HAP-1 (cell line): ENCODE results near the gene TSHR.
"Not testable (repeated sequence)": the region's sequence is repeated elsewhere in the genome, so short reads cannot be mapped to it uniquely, and the experiment has no call there.

Experiments used
- DNase-seq, 2 experiments: peaks; one replicate each; pipeline ENCODE4 v3.0.0-alpha.2; 2016 to 2020; ENCODE audit warnings: low spot score in 2 of 2
- H3K27me3 ChIP-seq: fragments of 250-450 bp; sonication (Bioruptor Pico); 2 replicates; pipeline ENCODE4 v1.5.1; 2020; ENCODE audit warnings: low read depth, mild to moderate bottlenecking, moderate library complexity
- H3K36me3 ChIP-seq: fragments of 250-450 bp; sonication (Bioruptor Pico); replicated peaks from 2 replicates; pipeline ENCODE4 v1.5.1; 2020; ENCODE audit warnings: mild to moderate bottlenecking
- H3K4me1 ChIP-seq: fragments of 250-450 bp; sonication (Bioruptor Pico); 2 replicates; pipeline ENCODE4 v1.5.1; 2020; ENCODE audit warnings: mild to moderate bottlenecking
- H3K4me3 ChIP-seq: fragments of 250-450 bp; sonication (Bioruptor Pico); 2 replicates; pipeline ENCODE4 v1.5.1; 2020; ENCODE audit warnings: mild to moderate bottlenecking, moderate library complexity
- H3K9me3 ChIP-seq: fragments of 250-450 bp; sonication (Bioruptor Pico); 2 replicates; pipeline ENCODE4 v1.5.1; 2020; ENCODE audit warnings: mild to moderate bottlenecking, moderate library complexity
- in situ Hi-C: fragments of 300-500 bp; cut with MboI; formaldehyde crosslinking; loops from 3 replicates; pipeline ENCODE4 v1.14.3; 2020; ENCODE audit warnings: low sequenced_read_pairs, inconsistent platforms, mixed read lengths

The TSHR gene

DNA sequence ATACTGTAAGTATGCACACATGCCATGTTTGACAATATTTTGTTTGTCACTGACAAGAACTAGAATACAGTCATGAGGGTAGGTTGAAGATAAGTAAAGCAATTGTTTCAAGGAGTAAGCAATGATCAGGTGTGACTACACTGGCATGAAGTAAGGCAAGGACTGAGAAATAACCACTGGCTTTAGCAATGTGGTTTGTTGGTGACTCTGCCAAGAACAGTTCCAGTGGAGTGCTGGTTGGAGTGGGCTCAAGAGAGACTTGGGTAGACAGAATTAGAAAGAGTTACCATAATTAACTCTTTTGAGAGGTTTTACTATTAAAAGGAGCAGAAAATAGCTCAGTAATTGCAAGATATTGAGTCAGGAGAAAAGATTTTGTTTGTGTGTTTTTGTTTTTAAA, 135.7 kb downstream of the TSHR start:
- in situ Hi-C loops: no loop called here
- DNase-seq: no peak
- Histone ChIP-seq H3K4me1 (no peaks in the 10 kb centered on the region), H3K4me3 (no peak overlapping the region), H3K9me3 (no peaks in the 10 kb centered on the region), H3K27me3 (no peaks in the 10 kb centered on the region), H3K36me3 (no peaks in the 10 kb centered on the region)

DNA sequence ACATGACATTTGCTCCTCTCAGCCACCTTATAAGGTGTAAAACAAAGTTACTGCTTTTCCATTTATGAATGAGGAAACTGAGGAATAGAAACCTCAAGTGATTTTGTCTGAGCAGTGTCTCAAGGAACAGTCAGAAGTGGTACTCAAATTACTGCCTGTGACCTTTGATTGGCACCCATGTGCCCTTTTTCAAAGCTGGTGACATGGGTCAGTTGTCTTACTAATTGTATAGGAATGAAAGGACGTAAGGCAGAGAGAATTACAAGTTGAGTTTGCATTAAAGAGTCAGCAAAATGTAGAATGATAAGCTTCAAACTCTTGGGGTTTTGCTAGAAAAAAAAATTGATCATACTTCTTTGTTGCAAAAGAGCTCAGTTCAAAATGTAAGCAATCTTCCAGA, 136.2 kb downstream of the TSHR start:
- Histone ChIP-seq H3K36me3 (no peaks in the 10 kb centered on the region), H3K4me3 (no peak overlapping the region), H3K27me3 (no peaks in the 10 kb centered on the region), H3K9me3 (no peaks in the 10 kb centered on the region), H3K4me1 (no peaks in the 10 kb centered on the region)
- DNase-seq: no peak
- in situ Hi-C loops: no loop called here

DNA sequence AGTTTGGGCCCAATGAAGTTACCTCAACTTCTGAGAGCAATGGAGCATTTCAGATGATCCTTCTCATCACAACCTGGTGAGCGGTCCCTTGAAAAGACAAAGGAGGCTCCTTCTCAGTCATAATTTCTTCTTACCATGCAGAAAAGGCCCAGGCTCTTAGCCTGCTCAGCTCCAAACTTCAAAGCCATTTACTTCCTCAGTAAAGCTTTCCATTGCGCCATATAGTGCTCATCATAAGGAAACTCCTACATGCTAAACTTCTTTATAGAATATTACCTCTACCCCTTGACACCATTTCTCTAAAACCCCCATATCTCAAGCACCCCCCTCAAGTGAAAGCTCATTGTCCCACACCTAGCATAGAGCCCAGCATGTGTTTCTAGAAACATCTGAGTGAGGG, 138.2 kb downstream of the TSHR start:
- in situ Hi-C loops: no loop called here
- no peak for DNase-seq
- no peaks in the 10 kb centered on the region for H3K36me3 ChIP-seq
- no peaks in the 10 kb centered on the region for H3K27me3 ChIP-seq
- H3K4me3 ChIP-seq: no peak overlapping the region
- H3K9me3 ChIP-seq: no peaks in the 10 kb centered on the region
- H3K4me1 ChIP-seq: no peaks in the 10 kb centered on the region

DNA sequence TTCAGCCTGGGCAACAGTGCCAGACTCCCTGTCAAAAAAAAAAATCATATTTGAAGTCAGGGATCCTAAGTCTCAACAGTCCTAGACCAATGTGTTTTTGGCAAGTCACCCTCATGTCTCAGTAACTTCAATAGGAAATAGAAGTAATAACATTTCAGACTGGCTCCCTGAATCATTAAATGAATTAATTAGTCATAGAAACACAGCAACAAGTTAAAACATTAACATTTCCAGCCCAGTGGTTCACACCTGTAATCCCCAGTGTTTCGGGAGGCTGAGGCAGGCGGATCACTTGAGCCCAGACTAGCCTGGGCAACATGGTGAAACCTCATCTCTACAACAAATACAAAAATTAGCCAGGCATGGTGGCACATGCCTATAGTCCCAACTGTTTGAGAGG, 140.1 kb downstream of the TSHR start:
- DNase-seq: no peak
- Histone ChIP-seq H3K4me1 (no peaks in the 10 kb centered on the region), H3K27me3 (no peaks in the 10 kb centered on the region), H3K36me3 (no peaks in the 10 kb centered on the region), H3K4me3 (no peak overlapping the region), H3K9me3 (no peaks in the 10 kb centered on the region)
- in situ Hi-C loops: no loop called here

DNA sequence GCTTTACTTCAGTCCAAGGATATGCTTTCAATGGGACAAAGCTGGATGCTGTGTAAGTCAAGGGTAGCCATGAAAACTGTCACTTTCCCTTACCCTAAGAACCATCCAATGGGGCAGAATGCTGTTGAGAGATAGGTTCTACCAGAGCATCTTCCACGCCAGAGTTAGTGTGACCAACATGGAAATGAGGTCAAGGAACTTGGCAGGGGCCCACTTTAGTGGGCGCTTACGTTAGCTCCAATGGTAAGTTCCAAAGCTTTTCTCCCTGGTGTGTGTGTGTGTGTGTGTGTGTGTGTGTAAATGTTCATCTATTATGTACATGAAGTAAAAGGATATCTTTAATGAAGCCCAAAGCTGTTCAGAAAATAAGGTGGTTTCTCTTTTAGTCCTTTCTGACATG, 141.2 kb downstream of the TSHR start:
- no peak overlapping the region for H3K4me3 ChIP-seq
- in situ Hi-C loops: no loop called here
- no peaks in the 10 kb centered on the region for H3K9me3 ChIP-seq
- H3K4me1 ChIP-seq: no peaks in the 10 kb centered on the region
- DNase-seq: no peak
- H3K27me3 ChIP-seq: no peaks in the 10 kb centered on the region
- no peaks in the 10 kb centered on the region for H3K36me3 ChIP-seq

DNA sequence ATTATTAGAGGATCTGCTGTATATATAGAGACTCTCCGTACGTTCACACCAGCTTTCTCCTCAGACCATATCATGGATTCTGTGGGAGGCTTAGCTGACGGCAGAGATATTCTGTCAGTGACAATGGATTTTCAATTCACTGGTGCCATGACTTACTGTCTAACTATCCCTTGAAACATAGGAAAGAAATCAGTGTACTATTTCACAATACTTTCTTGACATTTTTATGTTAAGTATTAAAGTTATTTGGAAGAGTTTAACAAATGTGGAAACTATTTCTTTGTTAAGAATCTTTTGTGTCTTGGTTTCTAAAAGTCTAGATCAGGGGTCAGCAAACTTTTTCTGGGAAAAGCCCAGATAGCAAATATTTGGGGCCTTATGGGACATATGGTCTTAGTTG, 146.8 kb downstream of the TSHR start:
- no peak for DNase-seq
- no peaks in the 10 kb centered on the region for H3K27me3 ChIP-seq
- H3K4me3 ChIP-seq: no peak overlapping the region
- H3K9me3 ChIP-seq: no peaks in the 10 kb centered on the region
- H3K4me1 ChIP-seq: no peaks in the 10 kb centered on the region
- H3K36me3 ChIP-seq: no peaks in the 10 kb centered on the region
- in situ Hi-C loops: no loop called here

DNA sequence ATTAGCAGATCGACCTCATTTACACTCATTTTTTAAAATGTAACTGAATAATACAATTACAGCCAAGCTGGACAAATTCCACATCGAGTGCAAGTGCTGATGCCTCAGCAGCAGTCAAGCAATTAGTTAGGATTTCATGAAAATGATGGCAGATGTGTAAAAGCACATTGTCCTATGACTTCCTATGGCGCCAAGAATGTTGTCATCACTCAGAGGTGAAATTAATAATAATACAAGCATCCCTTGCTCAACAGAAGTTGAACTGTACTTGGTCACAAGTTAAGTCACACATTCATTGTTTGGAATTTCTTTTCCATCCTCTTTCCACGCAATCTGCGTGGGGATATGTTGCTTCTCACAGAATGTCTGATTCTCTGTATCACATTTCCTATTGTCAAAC, 148.0 kb downstream of the TSHR start:
- Histone ChIP-seq H3K4me3 (no peak overlapping the region), H3K27me3 (no peaks in the 10 kb centered on the region), H3K4me1 (no peaks in the 10 kb centered on the region), H3K36me3 (no peaks in the 10 kb centered on the region), H3K9me3 (no peaks in the 10 kb centered on the region)
- DNase-seq: no peak
- in situ Hi-C loops: no loop called here

DNA sequence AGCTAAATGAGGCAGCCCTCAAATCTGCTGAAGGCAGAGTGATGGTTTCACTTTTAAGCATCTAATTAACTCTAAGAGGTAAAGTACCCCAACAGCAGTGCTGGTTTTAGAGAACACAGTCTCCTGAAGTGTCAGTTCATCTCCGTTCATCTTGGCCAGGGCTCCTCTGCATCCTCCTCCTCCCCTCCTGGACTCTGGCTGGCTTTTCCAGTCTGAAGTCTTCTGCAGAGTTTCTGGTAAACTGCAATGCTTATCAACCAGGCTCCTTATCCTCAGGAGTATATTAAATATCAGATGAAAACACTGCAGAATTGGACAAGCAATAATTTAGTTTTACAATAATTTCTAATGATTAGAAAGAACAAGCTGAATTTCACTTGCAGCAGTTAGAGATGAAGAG, 150.0 kb downstream of the TSHR start:
- H3K27me3 ChIP-seq: no peaks in the 10 kb centered on the region
- no peak overlapping the region for H3K4me3 ChIP-seq
- no peaks in the 10 kb centered on the region for H3K9me3 ChIP-seq
- H3K4me1 ChIP-seq: no peaks in the 10 kb centered on the region
- DNase-seq: no peak
- in situ Hi-C loops: no loop called here
- H3K36me3 ChIP-seq: no peaks in the 10 kb centered on the region

DNA sequence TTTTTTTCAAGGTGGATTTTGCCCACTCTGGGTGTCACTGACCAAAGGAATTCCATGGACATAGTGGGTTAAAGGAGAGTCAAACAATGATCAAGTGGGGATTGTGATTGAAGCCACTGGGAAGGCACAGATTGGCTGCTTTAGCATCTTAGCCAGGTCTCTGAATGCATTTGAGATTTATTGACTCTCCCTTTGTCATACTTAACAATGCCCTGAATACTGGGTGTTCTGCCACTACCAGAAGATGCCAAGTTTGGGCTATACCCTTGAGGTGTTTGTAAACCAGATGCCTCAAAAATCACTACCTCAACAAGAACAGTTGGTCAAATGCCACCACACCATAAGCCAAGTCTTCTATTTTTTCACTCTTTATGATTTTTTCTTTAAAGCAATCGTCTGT, 150.5 kb downstream of the TSHR start:
- H3K4me1 ChIP-seq: no peaks in the 10 kb centered on the region
- no peak for DNase-seq
- H3K4me3 ChIP-seq: no peak overlapping the region
- no peaks in the 10 kb centered on the region for H3K27me3 ChIP-seq
- in situ Hi-C loops: no loop called here
- no peaks in the 10 kb centered on the region for H3K9me3 ChIP-seq
- H3K36me3 ChIP-seq: no peaks in the 10 kb centered on the region

DNA sequence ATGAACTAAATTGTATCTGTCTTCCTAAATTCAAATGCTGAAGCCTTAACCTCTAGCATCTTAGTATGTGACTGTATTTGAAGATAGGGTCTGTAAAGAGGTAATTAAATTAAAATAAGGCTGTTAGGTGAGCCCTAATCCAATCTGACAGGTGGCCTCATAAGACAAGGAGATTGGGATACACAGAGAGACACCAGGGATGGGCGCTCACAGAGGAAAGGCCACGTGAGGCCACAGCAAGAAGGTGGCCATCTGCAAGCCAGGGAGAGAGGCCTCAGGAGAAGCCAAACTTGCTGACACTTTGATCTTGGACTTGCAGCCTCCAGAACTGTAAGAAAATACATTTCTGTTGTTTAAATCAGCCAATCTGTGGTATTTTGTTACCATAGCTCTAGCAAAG, 154.8 kb downstream of the TSHR start:
- Histone ChIP-seq H3K4me3 (no peak overlapping the region), H3K27me3 (no peaks in the 10 kb centered on the region), H3K9me3 (no peaks in the 10 kb centered on the region), H3K36me3 (no peaks in the 10 kb centered on the region), H3K4me1 (no peaks in the 10 kb centered on the region)
- no peak for DNase-seq
- in situ Hi-C loops: no loop called here

DNA sequence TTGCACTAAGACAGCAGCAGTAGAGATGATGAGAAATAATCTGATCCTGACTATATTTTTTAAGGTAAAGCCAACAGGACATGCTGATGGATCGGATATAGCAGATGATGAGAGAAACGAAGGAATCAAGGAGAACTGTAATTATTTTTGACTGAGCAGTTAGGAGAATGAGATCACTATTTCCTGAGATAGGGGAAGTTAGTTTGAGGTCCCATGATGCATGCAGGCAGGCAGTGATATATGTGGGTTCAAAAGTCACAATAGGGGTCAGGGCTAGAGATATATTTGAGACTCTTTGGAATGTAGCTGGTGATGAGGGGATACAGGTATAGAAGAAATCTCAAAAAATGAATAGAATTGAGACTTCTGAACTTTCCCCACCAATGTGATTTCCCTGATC, 157.8 kb downstream of the TSHR start:
- no peaks in the 10 kb centered on the region for H3K4me1 ChIP-seq
- in situ Hi-C loops: no loop called here

DNA sequence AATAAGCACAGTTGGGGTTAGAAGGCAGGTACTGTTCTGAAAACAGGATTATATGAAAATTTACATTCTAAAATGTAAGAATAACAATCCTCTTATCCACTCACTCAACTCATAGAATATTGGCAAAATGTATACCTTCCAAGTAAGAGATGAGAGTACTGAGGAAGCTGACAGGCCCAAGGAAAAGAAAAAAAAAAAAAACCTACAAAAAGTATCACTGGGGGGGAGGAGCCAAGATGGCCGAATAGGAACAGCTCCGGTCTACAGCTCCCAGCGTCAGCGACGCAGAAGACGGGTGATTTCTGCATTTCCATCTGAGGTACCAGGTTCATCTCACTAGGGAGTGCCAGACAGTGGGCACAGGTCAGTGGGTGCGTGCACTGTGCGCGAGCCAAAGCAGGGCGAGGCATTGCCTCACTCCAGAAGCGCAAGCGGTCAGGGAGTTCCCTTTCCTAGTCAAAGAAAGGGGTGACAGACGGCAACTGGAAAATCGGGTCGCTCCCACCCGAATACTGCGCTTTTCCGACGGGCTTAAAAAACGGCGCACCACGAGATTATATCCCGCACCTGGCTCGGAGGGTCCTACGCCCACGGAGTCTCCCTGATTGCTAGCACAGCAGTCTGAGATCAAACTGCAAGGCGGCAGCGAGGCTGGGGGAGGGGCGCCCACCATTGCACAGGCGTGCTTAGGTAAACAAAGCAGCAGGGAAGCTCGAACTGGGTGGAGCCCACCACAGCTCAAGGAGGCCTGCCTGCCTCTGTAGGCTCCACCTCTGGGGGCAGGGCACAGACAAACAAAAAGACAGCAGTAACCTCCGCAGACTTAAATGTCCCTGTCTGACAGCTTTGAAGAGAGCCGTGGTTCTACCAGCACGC, 158.8 kb downstream of the TSHR start:
- H3K27me3 ChIP-seq, H3K4me1 ChIP-seq, H3K9me3 ChIP-seq, DNase-seq, H3K4me3 ChIP-seq, in situ Hi-C loops, H3K36me3 ChIP-seq: not testable (repeated sequence)

More for the DNA sequence above, 157.8 kb downstream of the TSHR start:
- Histone ChIP-seq H3K4me3 (no peak overlapping the region), H3K36me3 (no peaks in the 10 kb centered on the region), H3K27me3 (no peaks in the 10 kb centered on the region), H3K9me3 (no peaks in the 10 kb centered on the region)
- DNase-seq: no peak

DNA sequence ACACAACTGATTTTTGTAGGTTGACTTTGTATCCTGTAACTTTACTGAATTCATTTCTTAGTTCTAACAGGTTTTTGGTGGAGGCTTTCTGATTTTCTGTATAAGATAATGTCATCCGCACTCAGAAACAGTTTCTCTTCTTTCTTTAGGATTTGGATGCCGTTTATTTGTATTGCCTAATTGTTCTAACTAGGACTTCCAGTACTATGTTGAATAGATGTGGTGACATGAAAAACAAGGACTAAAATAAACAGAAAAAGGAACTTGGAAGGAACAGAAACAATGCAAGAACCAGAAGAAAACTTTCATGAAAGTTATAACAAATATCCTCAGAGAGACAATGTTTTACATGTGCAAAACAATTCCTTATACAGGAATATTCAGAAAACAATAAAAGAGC, 165.1 kb downstream of the TSHR start:
- Histone ChIP-seq H3K27me3 (no peaks in the 10 kb centered on the region), H3K36me3 (no peaks in the 10 kb centered on the region), H3K4me3 (no peak overlapping the region), H3K4me1 (no peaks in the 10 kb centered on the region), H3K9me3 (no peaks in the 10 kb centered on the region)
- in situ Hi-C loops: no loop called here
- no peak for DNase-seq

DNA sequence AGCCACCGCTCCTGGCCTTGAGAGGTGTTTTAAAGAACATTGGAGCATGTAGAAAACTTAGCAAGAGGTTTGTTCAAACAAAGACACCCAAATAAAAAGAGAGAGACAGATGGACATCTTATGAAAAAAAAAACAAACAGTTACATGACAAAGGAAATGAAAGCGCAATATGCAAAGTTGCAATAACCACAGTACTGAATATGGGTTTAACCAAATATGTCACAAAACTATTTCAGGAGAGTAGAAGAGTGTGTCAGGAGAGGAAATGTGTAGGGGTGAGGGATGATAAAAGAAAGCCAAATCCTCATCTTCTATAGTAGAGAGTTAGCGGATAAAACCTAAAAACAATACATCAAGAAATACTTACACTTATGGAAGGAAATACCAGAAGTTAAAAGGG, 166.9 kb downstream of the TSHR start:
- no peaks in the 10 kb centered on the region for H3K9me3 ChIP-seq
- no peak for DNase-seq
- in situ Hi-C loops: no loop called here
- H3K27me3 ChIP-seq: no peaks in the 10 kb centered on the region
- H3K36me3 ChIP-seq: no peaks in the 10 kb centered on the region
- no peaks in the 10 kb centered on the region for H3K4me1 ChIP-seq
- no peak overlapping the region for H3K4me3 ChIP-seq

DNA sequence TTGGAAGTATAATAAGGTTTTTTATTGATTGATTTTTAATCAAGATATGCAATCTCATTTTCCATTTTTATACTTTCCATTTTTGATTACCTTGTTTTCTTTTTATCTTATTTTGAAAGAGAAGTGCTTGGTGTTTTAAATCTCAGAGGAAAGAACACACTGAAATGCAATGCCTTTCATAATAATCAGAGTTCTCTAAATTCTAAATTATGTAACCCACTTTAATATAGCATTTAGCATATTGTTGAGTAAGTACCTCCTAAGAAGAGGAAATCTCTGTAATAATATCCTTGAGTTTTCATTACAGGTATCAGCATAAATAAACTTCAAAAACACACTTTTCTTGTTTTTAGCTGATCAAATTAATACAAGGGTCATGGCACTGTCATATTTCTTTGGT, 168.4 kb downstream of the TSHR start:
- Histone ChIP-seq H3K4me1 (no peaks in the 10 kb centered on the region), H3K36me3 (no peaks in the 10 kb centered on the region), H3K9me3 (no peaks in the 10 kb centered on the region), H3K27me3 (no peaks in the 10 kb centered on the region), H3K4me3 (no peak overlapping the region)
- no peak for DNase-seq
- in situ Hi-C loops: no loop called here
